Erythroblast (primary cell): ENCODE data around the gene ANKRD36B.
"Not testable (repeated sequence)": the region's sequence is repeated elsewhere in the genome, so short reads cannot be mapped to it uniquely, and the experiment has no call there.

ENCODE experiments used
- DNase-seq, 2 experiments: peaks; one replicate each; lab custom pipeline; 2025; lab: John Stamatoyannopoulos, UW
- GATA1 ChIP-seq: IDR thresholded peaks from 2 replicates; pipeline ENCODE4 v1.6.1; 2011; ENCODE audit warnings: low read depth, mild to moderate bottlenecking, control low read depth, low read length, moderate library complexity
- POLR2A ChIP-seq: IDR thresholded peaks from 2 replicates; pipeline ENCODE4 v1.6.1; 2011; ENCODE audit warnings: mild to moderate bottlenecking, low read length

ANKRD36B gene

GRCh38 chr2:97550498-97550897 is 39.2 kb downstream of the ANKRD36B start:
- DNase-seq = not testable (repeated sequence)

GRCh38 chr2:97549058-97549457 is 40.6 kb downstream of the ANKRD36B start:
- not testable (repeated sequence) for DNase-seq

DNA sequence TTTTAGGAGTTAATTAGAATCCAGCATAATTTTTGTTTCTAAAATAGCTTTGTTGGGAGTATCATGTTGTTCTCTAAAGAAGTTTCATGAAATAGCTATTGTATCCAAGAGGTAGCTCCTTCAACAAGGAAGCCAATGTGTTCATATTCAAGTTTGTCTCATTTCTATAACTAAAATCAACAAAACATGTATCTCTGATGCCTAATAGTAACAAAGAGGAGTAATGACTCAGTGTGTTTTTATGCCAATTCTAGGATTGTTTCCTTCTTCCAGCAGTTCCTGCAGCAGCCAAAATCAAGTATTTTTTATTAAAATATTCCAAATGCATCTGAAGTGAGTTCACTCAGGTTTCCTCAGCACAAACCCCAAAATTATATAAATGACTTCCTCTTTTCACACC is 41.1 kb downstream of the ANKRD36B start:
- DNase-seq = not testable (repeated sequence)

DNA sequence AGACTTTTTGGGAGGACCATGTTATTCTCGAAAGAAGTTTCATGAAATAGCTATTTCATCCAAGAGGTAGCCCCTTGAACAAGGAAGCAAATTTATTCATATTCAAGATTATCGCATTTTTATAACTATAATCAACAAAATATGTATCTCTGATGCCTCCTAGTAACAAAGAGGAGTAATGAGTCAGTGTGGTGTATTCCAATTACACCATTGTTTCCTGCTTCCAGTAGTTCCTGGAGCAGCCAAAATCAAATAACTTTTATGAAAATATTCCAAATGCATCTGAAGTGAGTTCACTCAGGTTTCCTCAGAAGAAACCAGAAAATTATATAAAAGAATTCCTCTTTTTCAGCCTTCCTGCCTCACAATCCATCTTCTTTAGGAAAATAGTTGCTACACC is 43.0 kb downstream of the ANKRD36B start:
- TF ChIP-seq POLR2A = no peak
- no peak for TF ChIP-seq GATA1

GRCh38 chr2:97544911-97545310 is 44.8 kb downstream of the ANKRD36B start:
- DNase-seq = not testable (repeated sequence)

More for the DNA sequence above, 43.0 kb downstream of the ANKRD36B start:
- DNase-seq = no peak

DNA sequence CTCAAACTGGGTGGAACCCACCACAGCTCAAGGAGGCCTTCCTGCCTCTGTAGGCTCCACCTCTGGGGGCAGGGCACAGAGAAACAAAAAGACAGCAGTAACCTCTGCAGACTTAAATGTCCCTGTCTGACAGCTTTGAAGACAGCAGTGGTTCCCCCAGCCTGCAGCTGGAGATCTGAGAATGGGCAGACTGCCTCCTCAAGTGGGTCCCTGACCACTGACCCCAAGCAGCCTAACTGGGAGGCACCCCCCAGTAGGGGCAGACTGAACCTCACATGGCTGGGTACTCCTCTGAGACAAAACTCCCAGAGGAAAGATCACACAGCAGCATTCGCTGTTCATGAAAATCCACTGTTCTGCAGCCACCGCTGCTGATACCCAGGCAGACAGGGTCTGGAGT is 63.8 kb downstream of the ANKRD36B start:
- DNase-seq = not testable (repeated sequence)

- not testable (repeated sequence) for DNase-seq
These were observed 65.9 kb downstream of the ANKRD36B start for GRCh38 chr2:97523816-97524215.

GRCh38 chr2:97522916-97523555 is 66.6 kb downstream of the ANKRD36B start:
- DNase-seq = not testable (repeated sequence)

DNA sequence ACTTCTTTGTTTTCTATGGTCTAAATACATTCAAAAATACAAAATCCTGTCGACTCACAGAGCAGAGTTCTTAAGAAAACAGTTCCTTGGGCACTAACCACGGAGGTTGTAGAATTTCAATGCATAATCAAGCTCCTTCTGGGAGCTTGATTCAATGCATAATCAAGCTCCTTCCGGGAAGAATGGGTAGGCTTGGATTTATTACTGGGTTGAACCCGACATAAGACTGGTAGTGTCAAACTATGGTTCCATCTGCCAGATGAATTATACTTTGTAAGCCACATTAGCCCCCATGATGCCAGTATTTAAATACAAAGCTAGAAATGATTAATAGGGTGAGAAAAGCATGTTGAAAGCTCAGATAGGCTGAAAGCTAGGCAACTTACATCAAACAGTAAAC is 94.0 kb downstream of the ANKRD36B start:
- not testable (repeated sequence) for DNase-seq

DNA sequence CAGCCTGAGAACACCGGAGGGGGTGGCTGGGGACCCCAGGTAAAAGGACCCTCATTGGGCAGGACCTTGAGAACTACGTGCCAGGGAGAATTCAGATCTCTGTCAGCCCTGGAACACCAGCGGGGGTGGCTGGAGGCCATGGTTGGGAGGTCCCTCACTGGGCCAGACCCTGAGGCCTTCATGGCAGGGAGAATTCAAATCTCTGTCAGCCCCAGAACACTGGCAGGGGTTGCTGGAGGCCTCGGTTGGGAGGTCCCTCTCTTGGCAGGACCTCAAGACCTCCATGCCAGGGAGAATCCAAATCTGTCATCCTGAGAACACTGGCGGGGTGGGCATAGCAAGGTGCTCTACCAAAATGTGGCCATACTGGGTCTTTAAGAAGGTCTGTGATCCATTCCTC is 99.5 kb downstream of the ANKRD36B start:
- not testable (repeated sequence) for DNase-seq
